D721Med (cell line): Measurements from ENCODE around the gene HMGA1.

ENCODE experiments used
- DNase-seq: peaks from one replicate; pipeline ENCODE4 v3.0.0; 2011; ENCODE audit warnings: low spot score; ENCODE audit not compliant: insufficient read length
- FAIRE-seq: peaks from 2 replicates; lab custom pipeline; 2011; peaks lifted over from hg19 to GRCh38; lab: Jason Lieb, UNC
- CTCF ChIP-seq: IDR thresholded peaks from 2 replicates; pipeline ENCODE4 v1.5.1; 2012; ENCODE audit warnings: mild to moderate bottlenecking, control low read depth; ENCODE audit not compliant: insufficient read depth; ENCODE audit errors: missing control alignments

HMGA1 gene

GRCh38 chr6:34237316-34237721, 646 bp downstream of the HMGA1 start:
- FAIRE-seq (no peak), DNase-seq (peak; percentile 25)
- TF ChIP-seq CTCF, result no peak

- DNase-seq, result no peak
- TF ChIP-seq CTCF, result peak; percentile 13
- no peak for FAIRE-seq
Measured at GRCh38 chr6:34237722-34238584, 1.3 kb downstream of the HMGA1 start.

- TF ChIP-seq CTCF, result no peak
- peak; percentile 15 for DNase-seq
- no peak for FAIRE-seq
Measured at GRCh38 chr6:34238585-34239499, 2.2 kb downstream of the HMGA1 start.

- DNase-seq (peak; percentile 42), FAIRE-seq (no peak)
Measured at GRCh38 chr6:34239500-34239825, 2.8 kb downstream of the HMGA1 start.

GRCh38 chr6:34239893-34240292, 3.2 kb downstream of the HMGA1 start:
- FAIRE-seq, result no peak
- no peak for DNase-seq
- TF ChIP-seq CTCF, result no peak

More at GRCh38 chr6:34239500-34239825, 2.8 kb downstream of the HMGA1 start:
- no peak for TF ChIP-seq CTCF

GRCh38 chr6:34240329-34241248, 3.9 kb downstream of the HMGA1 start:
- FAIRE-seq, result no peak
- DNase-seq, result no peak
- no peak for TF ChIP-seq CTCF
